ENCODE data around the gene MYO3B.

Gene MYO3B

DNA sequence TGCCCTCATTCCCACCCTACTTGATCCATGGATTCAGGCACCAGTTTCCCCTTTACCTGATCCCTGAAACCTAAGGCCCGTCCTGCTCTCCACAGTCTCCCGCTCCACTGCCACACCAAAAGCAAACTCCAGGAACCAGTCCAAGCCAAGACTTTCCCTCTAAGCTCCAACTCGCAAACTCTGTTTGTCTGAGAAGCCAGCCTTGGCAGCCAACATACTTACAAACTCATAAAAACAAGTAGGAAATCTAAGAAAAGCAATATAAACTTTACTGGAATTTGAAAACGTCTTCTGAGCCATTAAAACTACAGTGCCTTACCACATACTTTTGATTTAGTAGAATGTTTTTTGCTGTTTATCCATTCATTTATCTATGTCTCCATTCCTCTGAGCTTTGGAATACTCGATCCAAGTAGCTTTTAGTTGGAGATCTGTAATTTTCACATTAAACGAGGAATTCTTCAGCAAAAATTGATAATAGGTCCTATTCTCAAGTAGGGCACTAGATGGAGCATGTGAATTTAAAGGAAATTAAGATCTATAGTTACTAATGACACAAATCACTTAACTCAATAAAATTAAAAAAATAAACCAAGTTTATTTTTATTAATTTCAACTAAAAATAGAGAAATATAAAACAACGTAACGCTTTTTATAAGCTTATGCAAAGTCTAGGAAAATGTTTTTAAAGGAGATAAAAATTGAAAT is 199.7 kb downstream of the MYO3B start:
- peak; percentile 24 for DNase-seq (ENCODE audit: low read depth)
- TF ChIP-seq CTCF (conservative IDR thresholded peaks at IDR 0.05; ENCODE audit: low read depth, low read length) = peak; percentile 42
- no peak overlapping the region for H3K4me3 ChIP-seq (ENCODE audit: low read depth, low read length)

GRCh38 chr2:170380267-170380666 is 202.3 kb downstream of the MYO3B start:
- TF ChIP-seq CTCF (conservative IDR thresholded peaks at IDR 0.05; ENCODE audit: low read depth, low read length) = no peak
- H3K4me3 ChIP-seq (ENCODE audit: low read depth, low read length) = no peak overlapping the region
- DNase-seq (ENCODE audit: low read depth) = no peak

GRCh38 chr2:170381678-170382077 is 203.7 kb downstream of the MYO3B start:
- H3K4me3 ChIP-seq (ENCODE audit: low read depth, low read length) = no peak overlapping the region
- no peak for TF ChIP-seq CTCF (conservative IDR thresholded peaks at IDR 0.05; ENCODE audit: low read depth, low read length)
- DNase-seq (ENCODE audit: low read depth) = no peak

- H3K4me3 ChIP-seq (ENCODE audit: low read depth, low read length) = no peak overlapping the region
- no peak for DNase-seq (ENCODE audit: low read depth)
- TF ChIP-seq CTCF (conservative IDR thresholded peaks at IDR 0.05; ENCODE audit: low read depth, low read length) = no peak
These were observed 208.6 kb downstream of the MYO3B start for GRCh38 chr2:170386554-170386953.

DNA sequence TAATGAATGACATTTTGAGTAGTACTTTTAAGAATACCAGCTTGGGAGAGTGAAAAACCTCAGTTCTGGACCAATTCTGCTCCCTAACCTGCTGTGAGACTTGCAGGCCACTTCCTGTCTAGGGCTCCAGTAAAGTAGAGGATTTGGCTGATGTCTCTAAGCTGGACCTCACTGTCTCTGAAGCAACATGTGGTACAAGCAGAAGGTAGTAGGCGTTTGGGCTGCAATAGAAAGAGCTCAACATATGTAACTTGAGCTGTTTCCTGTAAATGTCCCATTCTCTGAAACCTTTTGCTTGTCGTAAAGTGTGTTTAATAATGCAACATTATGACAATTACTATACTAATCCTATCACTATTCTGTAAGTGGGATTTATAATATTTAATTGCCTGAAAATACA is 213.1 kb downstream of the MYO3B start:
- TF ChIP-seq CTCF (conservative IDR thresholded peaks at IDR 0.05; ENCODE audit: low read depth, low read length) = no peak
- H3K4me3 ChIP-seq (ENCODE audit: low read depth, low read length) = no peak overlapping the region
- DNase-seq (ENCODE audit: low read depth) = no peak

DNA sequence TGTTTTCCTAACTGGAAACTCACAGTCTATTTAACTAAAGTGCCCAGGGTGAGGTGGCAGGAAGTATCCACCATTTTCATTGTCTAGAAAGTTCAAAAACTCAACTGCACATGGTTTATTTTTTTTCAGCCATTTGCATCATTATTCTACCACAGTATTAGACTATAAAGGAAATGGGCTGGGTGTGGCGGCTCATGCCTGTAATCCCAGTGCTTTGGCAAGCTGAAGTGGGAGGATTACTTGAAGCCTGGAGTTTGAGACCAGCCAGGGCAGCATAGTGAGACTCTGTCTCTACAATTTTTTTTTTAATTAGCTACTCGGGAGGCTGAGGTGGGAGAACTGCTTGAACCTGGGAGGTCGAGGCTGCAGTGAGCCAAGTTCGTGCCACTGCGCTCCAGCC is 213.8 kb downstream of the MYO3B start:
- no peak for DNase-seq (ENCODE audit: low read depth)
- H3K4me3 ChIP-seq (ENCODE audit: low read depth, low read length) = no peak overlapping the region
- TF ChIP-seq CTCF (conservative IDR thresholded peaks at IDR 0.05; ENCODE audit: low read depth, low read length) = no peak

- H3K4me3 ChIP-seq (ENCODE audit: low read depth, low read length) = no peak overlapping the region
These were observed 216.0 kb downstream of the MYO3B start for GRCh38 chr2:170393861-170394498.

More at GRCh38 chr2:170393861-170394498, 216.0 kb downstream of the MYO3B start:
- TF ChIP-seq CTCF (conservative IDR thresholded peaks at IDR 0.05; ENCODE audit: low read depth, low read length) = no peak
- no peak for DNase-seq (ENCODE audit: low read depth)
